Esophagus muscularis mucosa (tissue), 4 donors: Measurements from ENCODE around the gene DESI1. TPM values are rescaled to one million over a fixed set of nuclear protein-coding genes. Genes with fewer than 3 reads are reported as not detected.

ENCODE experiments used
- DNase-seq: peaks from one replicate; pipeline ENCODE4 v3.0.0-alpha.2; 2017; ENCODE audit errors: extremely low spot score
- H3K27ac ChIP-seq, 4 donors: fragments of 200-600 bp; sonication (generic); replicated peaks in 1 of 4; 1 replicate in 3 of 4; 2 replicates in 1 of 4; pipeline ENCODE4 v1.5.1; 2016 to 2019; ENCODE audit warnings: mild to moderate bottlenecking in 1 of 4
- H3K27me3 ChIP-seq, 4 donors: fragments of 200-600 bp; sonication (generic); one replicate each; pipeline versions ENCODE4 v1.5.1 to v1.6.0; 2016 to 2019
- H3K36me3 ChIP-seq, 4 donors: fragments of 200-600 bp; sonication (generic); one replicate each; pipeline ENCODE4 v1.5.1; 2016 to 2019
- H3K4me1 ChIP-seq, 4 donors: fragments of 200-600 bp; sonication (generic); one replicate each; pipeline ENCODE4 v1.5.1; 2016 to 2019
- H3K4me3 ChIP-seq, 4 donors: fragments of 200-600 bp; sonication (generic); 1 replicate in 2 of 4; 2 replicates in 2 of 4; pipeline ENCODE4 v1.5.1; 2016 to 2019; ENCODE audit warnings: mild to moderate bottlenecking in 4 of 4, moderate library complexity in 1 of 4
- H3K9me3 ChIP-seq, 4 donors: fragments of 200-600 bp; sonication (generic); 1 replicate in 3 of 4; 2 replicates in 1 of 4; pipeline ENCODE4 v1.5.1; 2016 to 2019
- CTCF ChIP-seq, 3 experiments: fragments of 200-600 bp in 2 of 3; fragments of 450-650 bp in 1 of 3; sonication (generic) in 2 of 3; IDR thresholded peaks; one replicate each; pipeline ENCODE4 v1.5.1; 2017 to 2019; ENCODE audit warnings: antibody characterized with exemption in 3 of 3, mild to moderate bottlenecking in 2 of 3, moderate library complexity in 1 of 3
- EP300 ChIP-seq: sonication (generic); formaldehyde crosslinking; IDR thresholded peaks from one replicate; pipeline ENCODE4 v1.6.1; 2017; ENCODE audit warnings: antibody characterized with exemption
- POLR2A ChIP-seq: fragments of 450-650 bp; IDR thresholded peaks from one replicate; pipeline ENCODE4 v1.6.1; 2017; ENCODE audit warnings: antibody characterized with exemption, moderate library complexity, mild to moderate bottlenecking, low read depth
- POLR2AphosphoS5 ChIP-seq, 2 donors: sonication (generic); formaldehyde crosslinking; IDR thresholded peaks; one replicate each; pipeline ENCODE4 v1.6.1; 2017; ENCODE audit warnings: antibody characterized with exemption in 2 of 2
- WGBS: methylation state at CpG from one replicate; pipeline ENCODE4 v1.1.5; 2018; 5-methylcytosine and 5-hydroxymethylcytosine counted together
- intact Hi-C: fragments of 100-400 bp; cut with DNase I; formaldehyde crosslinking; loops from one replicate; pipeline ENCODE4 v1.15.1; 2023
- total RNA-seq, 4 donors: library from RNA; depleted of rRNA; stranded (reverse); fragments of >200 nt; gene quantifications; one replicate each; pipeline versions ENCODE4 v1.1.0 to v1.2.1, GENCODE V29; 2016

The DESI1 gene
- total RNA-seq, 4 donors from 2014 or later = 18.6 to 76.5 (median 33.7) TPM

- no peaks in the 10 kb centered on the region for H3K9me3 ChIP-seq
- TF ChIP-seq POLR2AphosphoS5 (IDR thresholded peaks at IDR 0.05) = no peak
- no peak for TF ChIP-seq CTCF (IDR thresholded peaks at IDR 0.05)
- TF ChIP-seq POLR2A = no peak
- TF ChIP-seq EP300 = no peak
- intact Hi-C loops = loop anchor here (5.0 kb wide), 1 partner anchor 40 kb away; no protein-coding TSS in a partner anchor
- H3K27ac ChIP-seq = no peak overlapping the region
- H3K36me3 ChIP-seq = peaks cover 13 to 35% (median 21%) of the 10 kb centered on the region in 4 donors
- H3K4me3 ChIP-seq = no peak overlapping the region
- 97% methylated on average over 7 of the region's 7 CpGs for WGBS
- no peaks in the 10 kb centered on the region for H3K27me3 ChIP-seq
- peaks cover 14 to 28% (median 25%) of the 10 kb centered on the region in 4 donors for H3K4me1 ChIP-seq
- no peak for DNase-seq
Observed at GRCh38 chr22:41587347-41587723, 33.5 kb downstream of the DESI1 start.

GRCh38 chr22:41585898-41586297, 34.9 kb downstream of the DESI1 start:
- intact Hi-C loops = loop anchor here (5.0 kb wide), 1 partner anchor 39 kb away; no protein-coding TSS in a partner anchor

GRCh38 chr22:41584881-41585280, 36.0 kb downstream of the DESI1 start:
- 87% methylated on average over 6 of the region's 6 CpGs for WGBS

More at GRCh38 chr22:41585898-41586297, 34.9 kb downstream of the DESI1 start:
- 95% methylated on average over 7 of the region's 7 CpGs for WGBS
- no peak for DNase-seq
- H3K4me1 ChIP-seq = peaks cover 14 to 28% (median 25%) of the 10 kb centered on the region in 4 donors
- H3K4me3 ChIP-seq = no peak overlapping the region
- peaks cover 19 to 45% (median 32%) of the 10 kb centered on the region in 4 donors for H3K36me3 ChIP-seq
- TF ChIP-seq POLR2AphosphoS5 (IDR thresholded peaks at IDR 0.05) = no peak
- TF ChIP-seq EP300 = no peak
- TF ChIP-seq POLR2A = no peak
- no peak for TF ChIP-seq CTCF (IDR thresholded peaks at IDR 0.05)
- no peaks in the 10 kb centered on the region for H3K9me3 ChIP-seq
- H3K27ac ChIP-seq = no peak overlapping the region
- H3K27me3 ChIP-seq = no peaks in the 10 kb centered on the region

GRCh38 chr22:41582694-41583093, 38.1 kb downstream of the DESI1 start:
- Histone ChIP-seq H3K9me3 (no peaks in the 10 kb centered on the region), H3K27ac (no peak overlapping the region), H3K27me3 (no peaks in the 10 kb centered on the region), H3K4me3 (no peak overlapping the region), H3K36me3 (peaks cover 22 to 76% (median 57%) of the 10 kb centered on the region in 4 donors), H3K4me1 (peaks cover 0 to 5% (median 3%) of the 10 kb centered on the region in 4 donors)
- 77% methylated on average over 8 of the region's 8 CpGs for WGBS
- TF ChIP-seq CTCF (IDR thresholded peaks at IDR 0.05) = no peak
- no peak for TF ChIP-seq POLR2AphosphoS5 (IDR thresholded peaks at IDR 0.05)
- no peak for TF ChIP-seq POLR2A
- no peak for TF ChIP-seq EP300
- DNase-seq = no peak
- intact Hi-C loops = no loop called here

More at GRCh38 chr22:41584881-41585280, 36.0 kb downstream of the DESI1 start:
- Histone ChIP-seq H3K27me3 (no peaks in the 10 kb centered on the region), H3K4me3 (no peak overlapping the region), H3K4me1 (peaks cover 14 to 22% (median 20%) of the 10 kb centered on the region in 4 donors), H3K36me3 (peaks cover 22 to 54% (median 37%) of the 10 kb centered on the region in 4 donors), H3K9me3 (no peaks in the 10 kb centered on the region), H3K27ac (no peak overlapping the region)
- no peak for DNase-seq
- intact Hi-C loops = loop anchor here (5.0 kb wide), 1 partner anchor 38 kb away; no protein-coding TSS in a partner anchor
- TF ChIP-seq POLR2AphosphoS5 (IDR thresholded peaks at IDR 0.05) = no peak
- TF ChIP-seq CTCF (IDR thresholded peaks at IDR 0.05) = no peak
- no peak for TF ChIP-seq POLR2A
- TF ChIP-seq EP300 = no peak

- no peak for TF ChIP-seq POLR2A
- no peak for TF ChIP-seq POLR2AphosphoS5 (IDR thresholded peaks at IDR 0.05)
- Histone ChIP-seq H3K27ac (no peak overlapping the region), H3K36me3 (peaks cover 22 to 96% (median 72%) of the 10 kb centered on the region in 4 donors), H3K9me3 (no peaks in the 10 kb centered on the region), H3K4me1 (peaks cover 4 to 10% (median 7%) of the 10 kb centered on the region in 4 donors), H3K27me3 (no peaks in the 10 kb centered on the region), H3K4me3 (no peak overlapping the region)
- intact Hi-C loops = no loop called here
- no peak for DNase-seq
- WGBS = 97% methylated on average over 6 of the region's 6 CpGs
Observed at GRCh38 chr22:41579997-41580355, 40.9 kb downstream of the DESI1 start.
